Measurements from ENCODE around the gene CAMKMT.

CAMKMT gene

GRCh38 chr2:44522846-44523245 is 161.1 kb downstream of the CAMKMT start:
- TF ChIP-seq EGR1 (IDR thresholded peaks at IDR 0.05) (no peak), TEAD4 (IDR thresholded peaks at IDR 0.05) (no peak), EP300 (IDR thresholded peaks at IDR 0.05; ENCODE audit: borderline replicate concordance) (no peak), TAF1 (IDR thresholded peaks at IDR 0.05; ENCODE audit: low read depth) (no peak), CEBPB (IDR thresholded peaks at IDR 0.05) (no peak), USF1 (IDR thresholded peaks at IDR 0.05) (no peak), REST (IDR thresholded peaks at IDR 0.05; ENCODE audit: low read depth) (no peak), MAX (IDR thresholded peaks at IDR 0.05) (no peak), TCF12 (IDR thresholded peaks at IDR 0.05; ENCODE audit: low read depth) (no peak), NFIC (IDR thresholded peaks at IDR 0.05) (no peak), FOXM1 (IDR thresholded peaks at IDR 0.05; ENCODE audit: borderline replicate concordance, low read depth) (no peak), CREB1 (IDR thresholded peaks at IDR 0.05; ENCODE audit: low read depth) (no peak), YY1 (IDR thresholded peaks at IDR 0.05; ENCODE audit: low read depth) (no peak), ZBTB7A (IDR thresholded peaks at IDR 0.05; ENCODE audit: low read depth) (no peak), RAD21 (IDR thresholded peaks at IDR 0.05; ENCODE audit: low read depth) (no peak)

GRCh38 chr2:44524347-44524926 is 162.7 kb downstream of the CAMKMT start:
- TF ChIP-seq CREB1 (IDR thresholded peaks at IDR 0.05; ENCODE audit: low read depth) (no peak), ZBTB7A (IDR thresholded peaks at IDR 0.05; ENCODE audit: low read depth) (no peak), NFIC (IDR thresholded peaks at IDR 0.05) (no peak), FOXM1 (IDR thresholded peaks at IDR 0.05; ENCODE audit: borderline replicate concordance, low read depth) (no peak), REST (IDR thresholded peaks at IDR 0.05; ENCODE audit: low read depth) (no peak), YY1 (IDR thresholded peaks at IDR 0.05; ENCODE audit: low read depth) (no peak), EGR1 (IDR thresholded peaks at IDR 0.05) (no peak), MAX (IDR thresholded peaks at IDR 0.05) (no peak), RAD21 (IDR thresholded peaks at IDR 0.05; ENCODE audit: low read depth) (no peak), TCF12 (IDR thresholded peaks at IDR 0.05; ENCODE audit: low read depth) (no peak), TEAD4 (IDR thresholded peaks at IDR 0.05) (no peak), USF1 (IDR thresholded peaks at IDR 0.05) (no peak), EP300 (IDR thresholded peaks at IDR 0.05; ENCODE audit: borderline replicate concordance) (no peak), TAF1 (IDR thresholded peaks at IDR 0.05; ENCODE audit: low read depth) (no peak), CEBPB (IDR thresholded peaks at IDR 0.05) (no peak)

- TF ChIP-seq YY1 (IDR thresholded peaks at IDR 0.05; ENCODE audit: low read depth) (no peak), MAX (IDR thresholded peaks at IDR 0.05) (no peak), TEAD4 (IDR thresholded peaks at IDR 0.05) (no peak), CREB1 (IDR thresholded peaks at IDR 0.05; ENCODE audit: low read depth) (no peak), TAF1 (IDR thresholded peaks at IDR 0.05; ENCODE audit: low read depth) (no peak), FOXM1 (IDR thresholded peaks at IDR 0.05; ENCODE audit: borderline replicate concordance, low read depth) (no peak), EP300 (IDR thresholded peaks at IDR 0.05; ENCODE audit: borderline replicate concordance) (no peak), RAD21 (IDR thresholded peaks at IDR 0.05; ENCODE audit: low read depth) (no peak), REST (IDR thresholded peaks at IDR 0.05; ENCODE audit: low read depth) (no peak), USF1 (IDR thresholded peaks at IDR 0.05) (no peak), TCF12 (IDR thresholded peaks at IDR 0.05; ENCODE audit: low read depth) (no peak), EGR1 (IDR thresholded peaks at IDR 0.05) (no peak), NFIC (IDR thresholded peaks at IDR 0.05) (no peak), ZBTB7A (IDR thresholded peaks at IDR 0.05; ENCODE audit: low read depth) (no peak), CEBPB (IDR thresholded peaks at IDR 0.05) (no peak)
Observed at GRCh38 chr2:44526352-44526751, 164.6 kb downstream of the CAMKMT start.
